GM21526 (cell line): ENCODE data around the gene SERPINB10.
A peak's percentile ranks its signal among the peaks of the same experiment; 100 is the strongest.
"Not testable (repeated sequence)": the region's sequence is repeated elsewhere in the genome, so short reads cannot be mapped to it uniquely, and the experiment has no call there.

Experiments
- ATAC-seq: cut with Tn5 transposase; IDR thresholded peaks from one replicate; pipeline ENCODE4 v1.9.1; 2021; ENCODE audit warnings: moderate library complexity; ENCODE audit not compliant: unreplicated experiment, low FRiP score

The SERPINB10 gene

DNA sequence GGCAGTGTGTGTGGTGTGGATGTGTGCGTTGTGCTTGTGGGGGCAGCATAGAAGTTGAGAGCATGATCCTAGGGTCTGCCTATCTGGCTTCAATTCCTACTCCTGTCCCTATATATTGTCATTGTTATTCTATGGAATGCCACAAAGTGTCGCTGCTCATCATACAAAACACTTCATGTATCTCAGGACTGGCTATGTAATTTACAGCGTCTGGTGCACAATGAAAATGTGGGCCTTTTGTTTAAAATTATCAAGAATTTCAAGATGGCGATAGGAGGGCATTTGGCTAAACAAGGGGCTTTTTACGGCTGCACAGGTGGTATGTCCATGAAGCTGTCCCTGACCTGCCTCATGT is 16.8 kb upstream of the SERPINB10 start:
- ATAC-seq, result no peak

DNA sequence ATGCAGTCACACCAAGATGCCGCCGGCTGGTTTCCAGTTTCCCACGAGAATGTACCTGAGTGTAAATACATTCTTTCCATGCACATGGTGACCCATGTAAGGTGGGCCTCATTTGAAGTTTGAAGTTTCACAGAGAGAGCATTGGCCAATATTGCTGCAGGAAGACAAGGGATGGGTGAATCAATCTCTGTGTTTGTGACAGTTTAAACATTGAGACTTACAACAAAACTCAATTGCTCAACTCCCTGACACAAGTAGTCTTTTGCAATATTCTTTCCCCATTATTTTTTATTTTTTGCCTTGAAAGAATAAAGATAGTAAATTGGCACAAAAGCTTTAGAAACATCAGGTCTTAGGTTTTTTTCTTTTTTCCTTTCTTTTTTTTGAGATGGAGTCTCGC is 15.2 kb upstream of the SERPINB10 start:
- no peak for ATAC-seq

DNA sequence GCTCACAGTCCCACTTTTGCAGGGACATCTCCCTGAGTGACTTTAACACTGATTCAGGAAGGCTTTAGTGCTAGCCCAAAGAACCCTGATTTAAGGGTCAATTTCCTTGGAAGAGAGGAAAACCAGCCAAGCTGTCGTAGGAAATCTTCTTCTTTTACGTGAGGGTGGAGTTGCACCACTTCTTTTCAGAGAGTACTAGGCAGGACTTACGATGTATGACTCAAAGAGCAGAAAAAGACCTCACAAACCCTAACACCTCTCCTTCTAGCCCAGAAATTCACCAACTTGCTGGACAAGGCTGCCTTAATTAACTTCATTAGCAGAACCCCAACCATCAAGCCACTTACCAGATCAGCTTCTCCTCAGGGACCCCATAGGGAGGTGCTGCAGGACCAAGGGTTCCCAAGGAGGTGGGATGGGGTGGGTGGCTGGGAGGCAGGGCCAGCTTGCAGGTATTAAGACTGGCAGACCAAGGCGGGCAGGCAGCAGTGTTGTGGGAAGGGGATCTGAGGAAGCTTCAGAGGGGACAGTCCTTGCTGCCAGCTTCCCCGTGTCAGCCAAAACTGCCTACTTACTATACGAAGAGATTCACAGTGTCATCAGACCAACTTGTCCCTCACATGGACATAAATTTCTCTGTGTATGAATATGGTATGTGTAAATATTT is 13.5 kb upstream of the SERPINB10 start:
- no peak for ATAC-seq

DNA sequence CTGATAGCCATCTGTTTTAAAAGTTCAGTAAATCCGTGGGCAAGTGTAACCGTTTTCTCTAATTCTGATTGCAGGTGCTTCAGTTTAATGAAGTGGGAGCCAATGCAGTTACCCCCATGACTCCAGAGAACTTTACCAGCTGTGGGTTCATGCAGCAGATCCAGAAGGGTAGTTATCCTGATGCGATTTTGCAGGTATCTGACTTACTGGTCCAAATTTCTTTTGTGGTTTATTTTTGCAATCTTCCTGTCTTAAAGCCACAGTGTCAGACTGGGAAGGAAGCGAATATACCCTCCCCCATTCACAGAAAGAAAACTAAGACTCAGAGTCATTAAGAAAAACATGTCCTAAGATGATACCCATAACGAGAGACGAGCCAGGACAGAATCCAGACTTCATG is 12.6 kb upstream of the SERPINB10 start:
- no peak for ATAC-seq

DNA sequence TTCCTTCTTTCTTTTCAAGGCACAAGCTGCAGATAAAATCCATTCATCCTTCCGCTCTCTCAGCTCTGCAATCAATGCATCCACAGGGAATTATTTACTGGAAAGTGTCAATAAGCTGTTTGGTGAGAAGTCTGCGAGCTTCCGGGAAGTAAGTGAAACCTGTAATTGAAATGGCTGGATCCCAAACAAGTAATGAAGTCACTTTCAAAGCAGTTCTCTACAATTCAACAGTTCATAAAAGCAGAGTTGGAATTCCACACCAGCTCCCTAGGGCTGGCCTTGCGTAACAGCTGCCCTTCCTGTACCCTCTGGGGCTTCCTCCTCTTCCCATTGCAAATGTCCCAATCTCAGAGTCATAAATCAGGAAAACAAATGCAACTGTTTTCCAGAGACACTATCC is 10.7 kb upstream of the SERPINB10 start:
- no peak for ATAC-seq

DNA sequence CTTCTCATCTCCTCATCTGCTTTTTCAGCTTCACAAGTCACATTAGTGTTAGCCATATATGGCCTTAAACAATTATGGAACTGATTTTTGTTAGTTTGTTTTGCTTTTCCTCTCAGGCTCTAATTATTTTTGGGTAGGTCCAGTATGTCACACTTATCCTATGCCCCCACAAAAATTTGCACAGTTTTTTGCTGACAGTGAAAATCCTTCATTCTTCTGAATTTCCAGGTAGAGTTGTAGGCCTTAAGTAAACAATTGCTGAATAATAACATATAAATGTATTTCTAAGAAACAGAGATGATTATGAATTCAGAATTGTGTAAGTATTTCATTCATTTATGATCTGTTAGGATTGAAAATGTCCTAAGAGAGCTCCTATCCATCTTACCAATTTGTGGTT is 8.6 kb upstream of the SERPINB10 start:
- no peak for ATAC-seq

DNA sequence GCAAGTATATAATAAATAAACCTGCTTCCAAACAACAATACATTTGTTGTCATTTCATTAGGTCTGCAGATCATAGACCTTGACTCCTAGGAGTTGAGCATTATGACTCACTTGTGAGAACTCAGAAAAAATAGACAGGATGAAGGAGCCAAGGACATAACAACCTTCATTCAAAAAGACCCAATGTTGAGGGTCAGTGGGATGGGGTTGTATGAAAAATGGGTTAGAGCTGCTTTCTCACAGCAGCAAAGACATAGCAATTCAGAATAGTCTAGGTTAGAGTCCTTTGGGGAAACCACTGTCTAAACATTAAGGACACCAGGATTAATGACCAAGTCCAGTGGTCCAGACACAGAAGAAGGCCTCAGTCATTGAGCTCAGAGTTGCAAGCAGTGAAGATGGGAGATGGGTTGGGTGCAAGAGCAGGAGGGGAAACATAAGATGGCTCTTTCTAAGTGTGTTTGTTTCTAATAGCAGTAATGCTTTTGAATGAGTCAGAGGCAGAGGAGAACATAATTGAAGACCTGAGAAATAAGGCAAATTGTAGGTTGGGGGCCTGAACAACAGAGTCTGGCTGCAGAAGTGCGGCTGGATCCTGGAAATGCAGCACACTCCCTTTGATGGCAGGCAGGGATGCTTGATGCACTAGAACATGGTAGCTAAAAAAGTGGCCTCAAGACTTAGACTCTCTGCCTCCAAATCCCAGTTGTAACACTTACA is 3.7 kb upstream of the SERPINB10 start:
- ATAC-seq, result no peak

DNA sequence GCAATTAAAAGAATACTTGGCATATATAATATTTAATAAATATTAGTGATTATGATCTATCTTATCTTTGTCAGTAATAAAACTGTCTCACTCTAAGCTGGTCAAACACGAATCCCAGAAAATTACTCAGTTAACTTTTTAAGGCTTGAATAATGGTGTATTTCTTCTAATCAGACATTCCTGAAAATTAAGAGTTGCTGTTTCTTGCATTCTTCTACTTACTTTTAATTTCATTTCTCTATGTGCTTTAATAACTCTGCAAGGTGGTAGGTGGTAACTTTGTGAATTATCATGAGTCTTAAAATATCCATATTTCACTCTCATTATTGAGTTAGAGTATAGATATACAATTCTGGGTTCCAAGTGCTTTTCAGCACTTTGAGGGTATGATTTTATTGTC is 3.1 kb upstream of the SERPINB10 start:
- no peak for ATAC-seq

DNA sequence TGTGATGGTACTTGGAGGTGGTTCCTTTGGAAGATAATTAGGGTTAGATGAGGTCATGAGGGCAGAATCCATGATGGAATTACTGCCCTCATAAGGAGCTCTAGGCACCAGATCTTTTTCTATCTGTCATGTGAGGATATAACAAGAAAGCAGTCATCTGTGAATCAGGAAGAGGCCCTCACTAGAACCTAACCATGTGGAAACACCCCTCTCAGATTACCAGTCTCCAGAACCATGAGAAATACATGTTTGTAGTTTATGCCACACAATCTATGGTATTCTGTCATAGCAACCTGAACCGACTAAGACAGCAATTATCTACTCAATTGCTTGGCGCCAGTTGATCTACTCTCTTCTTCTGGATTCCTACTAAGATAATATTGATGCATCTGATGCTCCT is 2.4 kb upstream of the SERPINB10 start:
- no peak for ATAC-seq

DNA sequence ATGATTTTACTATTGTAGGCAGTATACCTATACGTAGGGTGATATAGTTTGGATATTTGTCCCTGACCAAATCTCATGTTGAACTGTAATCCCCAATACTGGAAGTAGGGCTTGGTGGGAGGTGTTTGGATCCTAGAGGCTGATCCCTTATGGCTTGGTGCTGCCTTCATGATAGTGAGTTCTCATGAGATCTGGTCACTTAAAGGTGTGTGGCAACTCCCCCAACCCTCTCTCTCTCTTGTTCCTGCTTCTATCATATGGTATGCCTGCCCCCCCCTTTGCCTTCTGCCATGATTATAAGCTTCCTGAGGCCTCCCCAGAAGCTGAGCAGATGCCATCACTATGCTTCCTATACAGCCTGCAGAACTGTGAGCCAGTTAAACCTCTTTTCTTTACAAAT is 1.7 kb upstream of the SERPINB10 start:
- no peak for ATAC-seq

DNA sequence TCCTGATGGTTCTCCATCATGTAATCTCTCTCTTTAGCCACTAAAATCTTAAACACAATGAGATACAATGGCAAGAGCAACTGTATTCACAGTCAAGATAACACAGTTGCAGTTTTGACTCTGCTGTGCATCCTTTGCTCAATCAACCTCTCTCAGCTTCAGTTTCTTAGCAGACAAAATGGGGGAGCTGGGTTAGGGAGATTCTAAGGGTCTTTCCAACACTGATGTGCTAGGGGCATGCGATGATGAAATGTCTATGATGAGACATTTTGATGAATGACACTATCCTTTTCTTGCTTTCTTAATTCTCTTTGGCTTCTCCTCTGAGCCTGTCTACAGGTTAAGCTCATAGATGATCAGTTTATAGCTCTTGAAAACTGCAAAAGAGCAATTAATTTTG is 1.1 kb downstream of the SERPINB10 start:
- ATAC-seq, result no peak

DNA sequence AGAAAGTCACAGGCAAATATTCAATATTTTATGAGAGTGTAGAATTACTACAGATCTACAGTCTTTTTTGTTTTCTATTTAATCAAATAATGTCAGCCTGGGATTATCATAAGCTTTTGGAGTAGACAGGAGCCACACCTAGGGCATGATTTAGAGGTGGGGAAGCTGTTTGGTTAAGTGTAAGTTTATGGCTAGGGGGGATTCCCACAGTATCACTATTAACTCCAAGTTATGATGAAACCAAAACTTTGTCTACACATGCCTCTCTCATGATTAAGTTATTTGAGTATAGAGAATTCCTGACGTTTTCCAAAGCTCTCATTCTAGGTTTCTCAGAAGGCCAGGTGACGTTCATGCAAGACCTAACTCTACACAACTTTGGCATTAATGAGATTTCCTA is 2.1 kb downstream of the SERPINB10 start:
- peak; percentile 38 for ATAC-seq

DNA sequence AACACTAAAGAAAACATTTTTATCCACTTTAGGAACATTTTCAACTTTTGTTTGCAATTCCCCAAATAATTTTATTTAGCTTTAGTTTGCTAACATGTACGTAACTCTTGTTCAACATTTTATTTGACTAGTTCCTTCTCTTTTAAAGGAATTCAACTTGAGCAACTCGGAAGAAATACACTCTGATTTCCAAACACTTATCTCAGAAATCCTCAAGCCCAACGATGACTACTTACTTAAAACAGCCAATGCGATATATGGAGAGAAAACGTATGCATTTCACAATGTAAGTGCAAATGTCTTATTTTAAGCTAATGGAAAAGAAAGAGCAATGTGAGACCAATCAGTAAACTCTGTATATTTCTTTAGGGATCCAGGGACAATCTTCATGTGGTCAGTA is 10.1 kb downstream of the SERPINB10 start:
- ATAC-seq, result no peak

DNA sequence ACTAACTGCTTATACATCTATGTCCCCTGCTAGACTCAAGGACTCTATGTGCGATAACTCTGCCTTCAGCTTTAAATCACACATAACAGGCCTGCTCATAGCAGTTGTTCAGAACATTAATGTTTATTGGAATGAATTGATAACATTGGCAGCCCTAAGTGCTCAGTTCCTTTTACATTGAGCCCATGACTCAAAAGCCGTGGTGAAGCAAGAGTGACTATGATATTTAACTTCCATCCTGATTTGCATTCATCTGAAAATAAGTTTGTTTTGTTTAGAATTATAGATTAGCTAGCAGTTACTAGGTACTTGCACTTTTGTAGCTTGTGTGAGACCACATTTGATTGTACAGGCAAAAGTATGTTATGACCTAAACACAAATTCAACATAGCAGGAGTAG is 14.3 kb downstream of the SERPINB10 start:
- ATAC-seq, result no peak

DNA sequence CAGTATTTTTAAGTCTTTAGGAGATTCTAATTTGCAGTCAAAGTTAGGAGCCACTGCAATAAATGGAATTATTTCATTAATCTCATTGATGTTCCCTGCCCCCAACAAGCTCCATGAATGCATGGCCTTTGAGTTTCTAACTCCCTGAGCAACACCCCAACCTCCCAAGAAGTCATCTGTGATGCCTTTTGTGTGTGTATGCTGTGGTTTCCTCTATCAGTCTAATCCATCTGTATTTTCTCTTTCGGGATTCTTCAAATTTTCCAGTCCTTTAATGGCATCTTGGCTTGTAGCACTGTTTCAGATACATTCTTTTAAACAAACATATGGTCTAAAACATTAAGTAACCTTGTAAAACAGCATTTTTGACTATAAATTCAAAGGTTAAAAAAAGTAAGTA is 16.8 kb downstream of the SERPINB10 start:
- ATAC-seq, result no peak

DNA sequence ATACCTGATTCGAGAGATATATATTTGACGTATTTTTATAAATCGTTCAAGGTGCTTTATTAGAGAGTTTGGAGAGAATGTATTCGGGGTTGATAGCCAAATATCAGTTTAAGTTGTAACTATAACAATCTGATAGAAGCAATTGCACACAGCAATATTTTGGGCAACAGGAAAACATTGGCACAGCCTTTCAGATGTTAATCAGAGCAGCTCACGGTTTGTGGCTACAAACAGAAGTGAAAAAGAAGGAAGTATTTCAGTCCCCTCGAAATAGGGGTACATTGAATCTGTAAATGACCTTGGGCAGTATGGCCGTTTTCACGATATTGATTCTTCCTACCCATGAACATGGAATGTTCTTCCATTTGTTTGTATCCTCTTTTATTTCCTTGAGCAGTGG is 20.6 kb downstream of the SERPINB10 start:
- ATAC-seq, result no peak

DNA sequence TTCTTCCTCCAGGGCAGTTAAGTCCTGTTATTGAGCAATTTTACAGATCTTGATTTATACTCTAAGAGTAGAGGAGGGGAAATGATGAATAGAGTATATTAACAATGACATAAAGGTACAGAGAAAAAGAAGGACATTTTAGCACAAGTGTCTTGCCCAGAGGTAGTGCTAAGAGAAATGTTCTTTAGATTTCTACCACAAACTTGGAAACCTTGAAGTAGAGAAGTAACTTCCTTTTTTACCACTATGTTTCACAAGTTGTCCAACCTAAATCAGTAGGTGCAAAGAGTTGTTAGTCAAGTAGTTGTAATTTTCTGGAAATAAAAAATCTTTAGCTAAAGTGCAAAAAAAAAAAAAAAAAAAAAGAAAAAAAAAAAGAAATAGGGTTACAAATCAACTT is 21.6 kb downstream of the SERPINB10 start:
- not testable (repeated sequence) for ATAC-seq

DNA sequence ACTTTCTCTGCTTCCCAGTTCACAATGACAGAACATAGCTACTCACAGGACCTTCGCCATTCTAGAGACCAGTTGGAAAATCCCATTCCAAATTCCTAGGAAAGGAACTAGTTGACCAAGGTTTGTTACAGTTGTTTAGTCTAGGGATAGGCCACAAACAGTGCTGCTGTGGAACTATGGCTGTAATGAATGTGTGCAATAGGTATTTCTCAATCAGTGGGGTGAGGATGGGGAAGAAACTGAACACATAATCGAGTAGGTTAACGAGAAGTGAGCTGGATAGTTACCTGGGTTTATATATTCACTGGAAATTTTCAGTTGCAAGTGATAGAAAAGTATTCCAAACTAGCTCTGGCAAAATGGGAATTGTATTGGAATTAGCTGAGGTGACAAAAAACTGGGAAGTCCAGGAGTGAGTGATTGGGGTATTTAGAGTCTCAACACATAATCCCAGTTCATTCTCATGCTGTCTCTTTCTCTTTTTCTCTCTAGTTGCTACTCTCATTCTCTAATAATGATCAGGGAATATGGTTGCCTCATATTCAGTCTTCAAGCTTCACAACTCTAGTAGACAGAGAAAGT is 23.1 kb downstream of the SERPINB10 start:
- no peak for ATAC-seq

DNA sequence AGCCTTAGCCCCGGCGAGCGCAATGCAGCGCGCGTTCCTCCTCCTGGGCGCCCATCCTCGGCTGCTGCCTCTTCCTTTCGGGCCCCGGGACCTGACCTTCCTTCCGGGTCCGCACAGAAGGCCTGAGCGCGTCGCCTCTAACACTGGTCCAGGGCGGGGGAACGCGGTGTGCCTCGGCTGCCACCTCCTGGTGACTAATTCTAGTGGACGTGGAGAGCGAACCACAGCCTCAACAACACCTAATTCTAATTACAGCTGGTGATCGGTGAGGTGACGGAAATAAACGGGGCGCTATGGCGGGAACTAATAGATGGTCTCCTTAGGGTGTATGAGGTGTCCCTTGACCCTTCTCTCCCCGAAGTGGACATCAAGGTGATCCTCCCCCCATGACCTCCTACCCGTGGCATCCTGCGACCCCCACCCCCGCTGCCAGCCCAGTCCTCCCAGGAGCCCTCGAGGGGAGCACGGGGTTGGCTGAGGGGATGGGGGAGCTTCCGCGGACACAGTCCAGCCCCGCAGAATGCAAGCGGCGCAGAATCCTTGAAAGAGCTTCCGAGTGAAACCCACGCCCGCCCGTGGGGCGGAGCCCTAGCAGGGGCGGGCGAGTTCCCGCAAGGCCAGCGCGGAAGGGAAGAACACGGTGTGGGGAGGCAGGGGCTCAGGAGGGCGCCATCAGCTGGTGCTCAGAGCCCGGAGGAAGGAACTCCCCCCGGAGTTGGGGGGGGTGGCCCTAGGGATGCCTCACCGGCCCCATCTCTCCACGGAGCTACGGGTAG is 28.6 kb downstream of the SERPINB10 start:
- peak; percentile 99 for ATAC-seq

DNA sequence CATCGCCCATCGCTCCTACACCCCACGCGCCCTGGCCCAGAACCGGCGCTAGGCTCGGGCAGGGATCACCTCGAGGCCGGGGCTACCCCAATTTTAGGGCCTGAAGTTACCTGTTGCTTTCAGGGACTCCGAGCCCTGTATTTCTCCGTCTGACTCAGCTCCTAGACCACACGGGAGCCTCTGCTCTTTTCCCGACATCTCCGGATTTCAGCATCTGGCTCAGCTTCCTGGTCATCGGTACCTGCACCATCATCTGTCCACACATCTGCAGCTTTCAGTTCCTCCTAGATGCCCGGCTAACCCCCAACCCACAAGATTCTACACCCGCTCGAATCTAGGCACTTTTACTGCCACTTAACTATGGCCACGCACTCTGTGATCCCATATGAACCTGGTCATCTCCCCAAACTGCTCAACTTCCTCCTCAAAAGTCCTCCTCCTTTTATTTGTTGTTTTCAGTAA is 29.2 kb downstream of the SERPINB10 start:
- no peak for ATAC-seq

DNA sequence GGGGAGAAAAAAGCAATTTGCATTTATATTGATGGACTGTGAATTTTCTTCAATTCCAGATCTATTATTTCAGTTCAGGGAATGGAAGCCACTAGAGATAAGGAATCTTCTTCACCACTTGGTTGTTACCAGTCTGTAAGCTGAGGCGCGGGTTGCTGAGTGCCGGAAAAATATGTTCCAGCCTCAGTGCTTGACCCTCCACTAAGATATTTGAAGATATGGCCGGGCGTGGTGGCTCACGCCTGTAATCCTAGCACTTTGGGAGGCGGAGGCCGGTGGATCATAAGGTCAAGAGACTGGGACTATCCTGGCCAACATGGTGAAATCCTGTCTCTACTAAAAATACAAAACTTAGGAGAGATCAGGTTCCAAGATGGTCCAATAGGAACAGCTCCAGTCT is 32.2 kb downstream of the SERPINB10 start:
- ATAC-seq, result no peak
